Smooth muscle cell (in vitro differentiated cells): Measurements from ENCODE around the gene PHGDH. TPM values are rescaled to one million over a fixed set of nuclear protein-coding genes. Genes with fewer than 3 reads are reported as not detected.

Experiments
- DNase-seq: peaks from one replicate; lab custom pipeline; 2025; ENCODE audit not compliant: unreplicated experiment; lab: John Stamatoyannopoulos, UW
- H2AFZ ChIP-seq: fragments of 200-600 bp; sonication (generic); 2 replicates; pipeline ENCODE4 v1.6.0; 2016; ENCODE audit warnings: antibody characterized with exemption, low read depth, mild to moderate bottlenecking
- H3F3A ChIP-seq: fragments of 200-600 bp; sonication (generic); 2 replicates; pipeline ENCODE4 v1.6.0; 2017; ENCODE audit warnings: antibody characterized with exemption, low read depth
- H3K27ac ChIP-seq: fragments of 200-600 bp; sonication (generic); 2 replicates; pipeline ENCODE4 v1.5.1; 2016; ENCODE audit warnings: low read depth, mild to moderate bottlenecking
- H3K27me3 ChIP-seq: fragments of 200-600 bp; sonication (generic); 2 replicates; pipeline ENCODE4 v1.6.1; 2016; ENCODE audit warnings: low read depth, mild to moderate bottlenecking
- H3K36me3 ChIP-seq: fragments of 200-600 bp; sonication (generic); 2 replicates; pipeline ENCODE4 v1.5.1; 2016; ENCODE audit warnings: low read depth
- H3K4me1 ChIP-seq: fragments of 200-600 bp; sonication (generic); 2 replicates; pipeline ENCODE4 v1.5.1; 2016; ENCODE audit warnings: low read depth
- H3K4me2 ChIP-seq: fragments of 200-600 bp; sonication (generic); 2 replicates; pipeline ENCODE4 v1.6.0; 2016; ENCODE audit warnings: mild to moderate bottlenecking
- H3K4me3 ChIP-seq: fragments of 200-600 bp; sonication (generic); 2 replicates; pipeline ENCODE4 v1.5.1; 2016; ENCODE audit warnings: mild to moderate bottlenecking
- H3K79me2 ChIP-seq: fragments of 200-600 bp; sonication (generic); 2 replicates; pipeline ENCODE4 v1.6.0; 2016; ENCODE audit warnings: low read depth, mild to moderate bottlenecking
- H3K9ac ChIP-seq: fragments of 200-600 bp; sonication (generic); 2 replicates; pipeline ENCODE4 v1.6.0; 2016; ENCODE audit warnings: low read depth
- H3K9me3 ChIP-seq: fragments of 200-600 bp; sonication (generic); replicated peaks from 2 replicates; pipeline ENCODE4 v1.5.1; 2016; ENCODE audit warnings: low read depth
- H4K20me1 ChIP-seq: fragments of 200-600 bp; sonication (generic); 2 replicates; pipeline ENCODE4 v1.6.0; 2016; ENCODE audit warnings: low read depth
- WGBS: methylation state at CpG from one replicate; pipeline ENCODE4 v1.1.7; 2016; ENCODE audit warnings: low lambda C conversion rate; 5-methylcytosine and 5-hydroxymethylcytosine counted together
- polyA plus RNA-seq: library from polyadenylated mRNA; unstranded; fragments of >200 nt; fragmentation: Nextera tagmentation; extraction: Ambion mirVana; gene quantifications from 2 replicates; pipeline ENCODE4 v1.2.1, GENCODE V29; 2016
- total RNA-seq: library from RNA; depleted of rRNA; stranded (reverse); fragments of >200 nt; gene quantifications from 2 replicates; pipeline ENCODE4 v1.2.3, GENCODE V29; 2014
- TF ChIP-seq, protein P1 (sequence below): fragments of 200-600 bp; sonication (generic); IDR thresholded peaks from 2 replicates; pipeline ENCODE4 v1.5.1; 2017; ENCODE audit warnings: borderline replicate concordance, mild to moderate bottlenecking, antibody characterized with exemption; ENCODE audit not compliant: insufficient read depth, poor library complexity, severe bottlenecking

The PHGDH gene
- total and polyA plus RNA-seq, 2 experiments from 2014 or later: 93.2 to 134 TPM

DNA sequence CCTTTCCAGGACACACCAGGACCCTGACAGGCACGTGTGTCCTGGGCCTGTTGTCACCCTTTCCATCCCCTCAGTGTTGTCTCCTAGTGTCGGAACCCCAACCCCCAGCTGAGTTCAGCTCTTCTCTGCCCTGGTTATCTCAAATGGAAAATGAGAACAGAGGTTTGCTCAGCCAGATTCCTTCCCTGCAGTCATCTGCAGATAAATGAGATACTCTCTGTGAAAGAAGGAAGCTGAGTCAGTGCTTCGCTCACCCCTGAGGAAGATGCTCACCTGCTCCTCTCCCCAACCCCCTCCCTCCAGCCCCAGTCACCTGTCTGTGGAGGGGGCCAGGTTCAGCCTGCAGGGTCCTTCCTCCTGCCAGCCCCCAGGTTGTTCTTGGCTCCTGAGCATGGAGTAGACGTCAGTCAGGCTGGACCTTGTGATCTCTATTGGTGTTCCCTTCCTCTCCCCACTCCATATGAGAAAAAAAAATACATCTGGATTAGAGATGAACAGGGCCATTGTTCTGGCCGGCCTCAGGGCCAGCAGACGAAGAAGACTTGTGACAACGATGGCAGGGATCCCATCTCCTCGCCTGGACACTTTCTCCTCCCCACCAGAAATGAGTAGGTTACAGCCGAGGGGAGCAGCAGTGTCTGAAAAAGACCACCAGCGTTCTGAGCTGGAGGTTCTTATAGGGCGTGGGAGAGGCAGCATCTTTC, 20.9 kb downstream of the PHGDH start:
- H3K36me3 ChIP-seq: peaks cover 5% of the 10 kb centered on the region
- WGBS: 76% methylated on average over 11 of the region's 11 CpGs

DNA sequence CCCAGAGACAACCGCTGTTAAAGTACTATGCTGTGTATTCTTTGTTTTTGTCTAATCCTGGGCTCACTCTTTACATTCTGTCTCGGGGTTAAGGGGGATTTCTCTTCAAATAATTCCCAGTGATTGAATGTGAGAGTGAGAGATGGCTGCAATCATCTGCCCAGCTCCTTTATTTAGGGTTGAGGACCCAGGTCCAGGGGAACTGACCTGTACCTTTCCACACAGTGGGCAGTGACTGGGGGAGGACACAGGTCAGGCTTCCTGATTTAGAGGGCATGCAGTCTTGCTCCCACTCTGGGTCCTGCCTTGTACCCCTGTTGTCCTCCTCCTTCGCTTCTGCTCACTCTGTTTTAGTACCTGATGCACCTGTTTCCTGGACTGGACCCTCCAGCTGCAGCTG, 22.0 kb downstream of the PHGDH start:
- H3K79me2 ChIP-seq: no peaks in the 10 kb centered on the region
- H3K4me1 ChIP-seq: no peaks in the 10 kb centered on the region
- no peak overlapping the region for H3K4me2 ChIP-seq
- WGBS: 100% methylated on average over 3 of the region's 3 CpGs
- H3K9me3 ChIP-seq: no peaks in the 10 kb centered on the region
- TF ChIP-seq, protein P1, sequence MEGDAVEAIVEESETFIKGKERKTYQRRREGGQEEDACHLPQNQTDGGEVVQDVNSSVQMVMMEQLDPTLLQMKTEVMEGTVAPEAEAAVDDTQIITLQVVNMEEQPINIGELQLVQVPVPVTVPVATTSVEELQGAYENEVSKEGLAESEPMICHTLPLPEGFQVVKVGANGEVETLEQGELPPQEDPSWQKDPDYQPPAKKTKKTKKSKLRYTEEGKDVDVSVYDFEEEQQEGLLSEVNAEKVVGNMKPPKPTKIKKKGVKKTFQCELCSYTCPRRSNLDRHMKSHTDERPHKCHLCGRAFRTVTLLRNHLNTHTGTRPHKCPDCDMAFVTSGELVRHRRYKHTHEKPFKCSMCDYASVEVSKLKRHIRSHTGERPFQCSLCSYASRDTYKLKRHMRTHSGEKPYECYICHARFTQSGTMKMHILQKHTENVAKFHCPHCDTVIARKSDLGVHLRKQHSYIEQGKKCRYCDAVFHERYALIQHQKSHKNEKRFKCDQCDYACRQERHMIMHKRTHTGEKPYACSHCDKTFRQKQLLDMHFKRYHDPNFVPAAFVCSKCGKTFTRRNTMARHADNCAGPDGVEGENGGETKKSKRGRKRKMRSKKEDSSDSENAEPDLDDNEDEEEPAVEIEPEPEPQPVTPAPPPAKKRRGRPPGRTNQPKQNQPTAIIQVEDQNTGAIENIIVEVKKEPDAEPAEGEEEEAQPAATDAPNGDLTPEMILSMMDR: no peak
- no peak for DNase-seq
- peaks cover 5% of the 10 kb centered on the region for H3K36me3 ChIP-seq
- H3F3A ChIP-seq: peaks cover 4% of the 10 kb centered on the region
- H4K20me1 ChIP-seq: peaks cover 45% of the 10 kb centered on the region
- no peak overlapping the region for H2AFZ ChIP-seq
- H3K27me3 ChIP-seq: no peaks in the 10 kb centered on the region
- no peak overlapping the region for H3K9ac ChIP-seq
- no peak overlapping the region for H3K27ac ChIP-seq
- H3K4me3 ChIP-seq: no peak overlapping the region

More for the DNA sequence above, 20.9 kb downstream of the PHGDH start:
- DNase-seq: no peak
- Histone ChIP-seq H3K27ac (no peak overlapping the region), H3K79me2 (no peaks in the 10 kb centered on the region), H3K9me3 (no peaks in the 10 kb centered on the region), H3K4me1 (no peaks in the 10 kb centered on the region), H2AFZ (no peak overlapping the region), H4K20me1 (peaks cover 52% of the 10 kb centered on the region), H3K4me2 (no peak overlapping the region), H3K9ac (no peak overlapping the region), H3K27me3 (no peaks in the 10 kb centered on the region), H3K4me3 (no peak overlapping the region), H3F3A (no peaks in the 10 kb centered on the region)
- TF ChIP-seq, protein P1: no peak

DNA sequence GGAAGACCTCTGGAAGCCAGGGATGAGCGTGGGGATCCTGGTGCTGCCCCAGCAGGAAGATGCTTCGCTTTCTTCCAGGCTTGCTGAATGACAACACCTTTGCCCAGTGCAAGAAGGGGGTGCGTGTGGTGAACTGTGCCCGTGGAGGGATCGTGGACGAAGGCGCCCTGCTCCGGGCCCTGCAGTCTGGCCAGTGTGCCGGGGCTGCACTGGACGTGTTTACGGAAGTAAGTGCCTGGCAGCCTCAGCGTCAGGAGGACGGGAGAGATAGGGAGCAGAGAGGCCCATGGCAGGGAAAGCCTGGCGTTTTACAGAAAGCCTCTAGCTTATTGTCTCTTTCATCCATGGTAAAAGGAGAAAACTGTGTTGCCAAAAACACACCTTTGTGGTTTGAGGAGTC, 23.5 kb downstream of the PHGDH start:
- Histone ChIP-seq H3K36me3 (peaks cover 3% of the 10 kb centered on the region), H3K4me3 (no peak overlapping the region), H2AFZ (no peak overlapping the region), H3K9ac (no peak overlapping the region), H4K20me1 (peaks cover 44% of the 10 kb centered on the region), H3K27me3 (no peaks in the 10 kb centered on the region), H3K4me1 (no peaks in the 10 kb centered on the region), H3F3A (peaks cover 4% of the 10 kb centered on the region), H3K79me2 (no peaks in the 10 kb centered on the region), H3K27ac (no peak overlapping the region), H3K4me2 (no peak overlapping the region), H3K9me3 (no peaks in the 10 kb centered on the region)
- WGBS: 87% methylated on average over 14 of the region's 14 CpGs
- TF ChIP-seq, protein P1: no peak
- DNase-seq: no peak

DNA sequence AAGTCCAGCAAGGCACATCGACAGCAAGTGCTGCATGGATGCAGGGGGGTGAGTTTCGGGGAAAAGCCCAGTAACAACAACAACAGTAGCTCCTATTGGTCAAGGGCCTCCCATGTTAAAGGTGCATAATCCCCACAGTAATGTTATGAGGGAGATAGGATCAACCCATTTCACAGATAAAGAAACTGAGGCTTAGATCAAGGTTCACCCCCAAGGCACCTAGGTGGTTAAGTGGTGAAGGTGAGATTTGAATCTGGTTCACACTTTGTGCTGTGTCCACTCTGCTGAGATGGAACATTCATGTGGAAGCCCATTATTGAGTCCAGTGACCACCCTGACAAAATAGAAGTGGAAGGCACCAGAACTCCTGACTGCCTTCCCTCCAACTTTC, 24.9 kb downstream of the PHGDH start:
- TF ChIP-seq, protein P1: no peak
- H2AFZ ChIP-seq: no peak overlapping the region
- no peaks in the 10 kb centered on the region for H3K36me3 ChIP-seq
- no peak for DNase-seq
- no peaks in the 10 kb centered on the region for H3K4me1 ChIP-seq
- H3K27me3 ChIP-seq: no peaks in the 10 kb centered on the region
- no peak overlapping the region for H3K4me2 ChIP-seq
- H4K20me1 ChIP-seq: peaks cover 30% of the 10 kb centered on the region
- no peak overlapping the region for H3K27ac ChIP-seq
- peaks cover 4% of the 10 kb centered on the region for H3F3A ChIP-seq
- no peaks in the 10 kb centered on the region for H3K79me2 ChIP-seq
- H3K9me3 ChIP-seq: no peaks in the 10 kb centered on the region
- WGBS: 100% methylated on average over 2 of the region's 2 CpGs
- no peak overlapping the region for H3K9ac ChIP-seq
- H3K4me3 ChIP-seq: no peak overlapping the region
